SIG-M5 treated with dmso at 0.1 percent for 504 hours (cell line): ENCODE measurements around the gene LPO.

ENCODE experiments used
- DNase-seq: peaks from one replicate; lab custom pipeline; 2025; ENCODE audit not compliant: unreplicated experiment; lab: John Stamatoyannopoulos, UW

The LPO gene

GRCh38 chr17:58253082-58253481, 14.7 kb downstream of the LPO start:
- no peak for DNase-seq

GRCh38 chr17:58254803-58255202, 16.4 kb downstream of the LPO start:
- DNase-seq: no peak

- no peak for DNase-seq
Measured at GRCh38 chr17:58262149-58262548, 23.8 kb downstream of the LPO start.

GRCh38 chr17:58263773-58264172, 25.4 kb downstream of the LPO start:
- no peak for DNase-seq

GRCh38 chr17:58264407-58265103, 26.2 kb downstream of the LPO start:
- DNase-seq: no peak

GRCh38 chr17:58265271-58265670, 26.9 kb downstream of the LPO start:
- DNase-seq: no peak

GRCh38 chr17:58265902-58266875, 27.8 kb downstream of the LPO start:
- no peak for DNase-seq

GRCh38 chr17:58267347-58268324, 29.3 kb downstream of the LPO start:
- DNase-seq: no peak

GRCh38 chr17:58268326-58268725, 29.9 kb downstream of the LPO start:
- DNase-seq: no peak

- DNase-seq: no peak
Measured at GRCh38 chr17:58268774-58269556, 30.6 kb downstream of the LPO start.

GRCh38 chr17:58269557-58270291, 31.3 kb downstream of the LPO start:
- DNase-seq: no peak

GRCh38 chr17:58270476-58271215, 32.3 kb downstream of the LPO start:
- no peak for DNase-seq

GRCh38 chr17:58271216-58271931, 33.0 kb downstream of the LPO start:
- DNase-seq: no peak

- DNase-seq: no peak
Measured at GRCh38 chr17:58272367-58273280, 34.2 kb downstream of the LPO start.

- no peak for DNase-seq
Measured at GRCh38 chr17:58273453-58274104, 35.2 kb downstream of the LPO start.

- DNase-seq: no peak
Measured at GRCh38 chr17:58275417-58275816, 37.0 kb downstream of the LPO start.

- DNase-seq: no peak
Measured at GRCh38 chr17:58276423-58276822, 38.0 kb downstream of the LPO start.
